Epithelial cell of umbilical artery (primary cell): ENCODE measurements around the gene ZBTB8B. TPM values are rescaled to one million over a fixed set of nuclear protein-coding genes. Genes with fewer than 3 reads are reported as not detected.

Experiments used
- total RNA-seq: library from RNA; depleted of rRNA; stranded (reverse); fragments of >200 nt; gene quantifications from 2 replicates; pipeline ENCODE4 v1.2.3, GENCODE V29; 2014

Gene ZBTB8B
- under 0.01 TPM in 1 of 2 replicates, not detected in the other for total RNA-seq

GRCh38 chr1:32464716-32465577 is at the start of gene ZBTB8B:
ZBTB8B (plus strand) TSS chr1:32465072; CDS start chr1:32470625, 5,553 bp downstream.

Other genes with a start within 250 kb of the ZBTB8B start
- 9.1 and 11.1 TPM in 2 replicates for gene TMEM234, start 242.7 kb upstream of the ZBTB8B start, total RNA-seq
- 393 and 395 TPM in 2 replicates for gene EIF3I, start 242.7 kb upstream of the ZBTB8B start, total RNA-seq
- gene FAM167B, start 217.8 kb upstream of the ZBTB8B start, total RNA-seq, result 0.97 and 3.6 TPM in 2 replicates
- gene LCK, start 213.8 kb upstream of the ZBTB8B start, total RNA-seq, result 0.32 TPM in 1 of 2 replicates, not detected in the other
- 89.6 and 124 TPM in 2 replicates for gene HDAC1, start 173.0 kb upstream of the ZBTB8B start, total RNA-seq
- gene MARCKSL1, start 128.8 kb upstream of the ZBTB8B start, total RNA-seq, result 56.1 and 67.2 TPM in 2 replicates
- gene FAM229A, start 102.6 kb upstream of the ZBTB8B start, total RNA-seq, result 0.32 and 0.61 TPM in 2 replicates
- gene TSSK3, start 102.5 kb upstream of the ZBTB8B start, total RNA-seq, result not detected in 2 replicates
- 46.1 and 63.7 TPM in 2 replicates for gene BSDC1, start 70.6 kb upstream of the ZBTB8B start, total RNA-seq
- 6.2 and 7.1 TPM in 2 replicates for gene ZBTB8A, start 74.4 kb downstream of the ZBTB8B start, total RNA-seq
- gene ZBTB8OS, start 185.5 kb downstream of the ZBTB8B start, total RNA-seq, result 29.3 and 35.4 TPM in 2 replicates
- gene RBBP4, start 186.1 kb downstream of the ZBTB8B start, total RNA-seq, result 135 and 176 TPM in 2 replicates
- 6.5 and 9.1 TPM in 2 replicates for gene SYNC, start 237.7 kb downstream of the ZBTB8B start, total RNA-seq